Uterus (tissue), 2 donors: ENCODE data around the gene TRPV2.

Experiments
- POLR2A ChIP-seq, 2 donors: fragments of 450-650 bp; IDR thresholded peaks; one replicate each; pipeline ENCODE4 v1.6.1; 2016; ENCODE audit warnings: antibody characterized with exemption in 2 of 2, mild to moderate bottlenecking in 1 of 2, moderate library complexity in 1 of 2
- TF ChIP-seq, protein P1 (sequence below), 4 experiments: fragments of 200-600 bp in 2 of 4; fragments of 450-650 bp in 2 of 4; sonication (generic) in 2 of 4; IDR thresholded peaks; one replicate each; pipeline ENCODE4 v1.5.1; 2016 to 2019; ENCODE audit warnings: antibody characterized with exemption in 4 of 4, mild to moderate bottlenecking in 2 of 4, moderate library complexity in 1 of 4

DNA sequence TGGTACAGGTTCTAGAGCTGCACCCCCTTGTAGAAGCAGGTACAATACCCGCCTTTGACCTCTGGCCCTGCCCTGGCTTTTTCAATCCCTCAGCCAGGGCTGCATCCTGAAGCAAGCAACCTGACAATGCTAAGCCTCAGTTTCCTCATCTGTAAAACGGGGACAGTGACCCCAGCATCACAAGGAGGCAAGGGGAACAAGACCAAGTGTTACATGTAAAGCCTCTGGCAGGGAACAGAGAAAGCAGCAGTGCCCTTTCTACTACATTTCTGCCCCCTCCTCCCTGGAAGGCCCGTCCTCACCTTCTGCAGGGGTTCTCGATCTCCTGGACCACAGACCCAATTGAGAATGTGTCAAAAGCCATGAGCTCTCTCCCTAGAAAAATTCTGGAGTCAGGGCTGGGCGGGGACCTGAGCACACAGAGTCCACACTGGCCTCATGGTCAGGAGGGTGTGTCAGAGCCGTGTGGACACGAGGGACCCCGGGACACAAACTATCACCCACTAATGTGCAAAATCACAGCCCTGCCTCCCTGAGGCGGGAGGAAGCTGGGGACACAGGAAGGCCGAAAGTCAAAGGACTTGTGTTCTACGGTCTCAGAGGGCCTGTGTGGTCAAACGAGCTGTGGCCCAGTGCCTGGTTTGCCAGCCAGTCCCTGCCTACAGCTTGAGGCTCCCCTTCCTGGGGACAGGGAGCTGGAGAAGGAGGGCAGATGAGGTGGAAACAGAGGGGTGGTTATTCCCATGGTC lies 49.1 kb downstream of the TRPV2 start:
- TF ChIP-seq, protein P1, sequence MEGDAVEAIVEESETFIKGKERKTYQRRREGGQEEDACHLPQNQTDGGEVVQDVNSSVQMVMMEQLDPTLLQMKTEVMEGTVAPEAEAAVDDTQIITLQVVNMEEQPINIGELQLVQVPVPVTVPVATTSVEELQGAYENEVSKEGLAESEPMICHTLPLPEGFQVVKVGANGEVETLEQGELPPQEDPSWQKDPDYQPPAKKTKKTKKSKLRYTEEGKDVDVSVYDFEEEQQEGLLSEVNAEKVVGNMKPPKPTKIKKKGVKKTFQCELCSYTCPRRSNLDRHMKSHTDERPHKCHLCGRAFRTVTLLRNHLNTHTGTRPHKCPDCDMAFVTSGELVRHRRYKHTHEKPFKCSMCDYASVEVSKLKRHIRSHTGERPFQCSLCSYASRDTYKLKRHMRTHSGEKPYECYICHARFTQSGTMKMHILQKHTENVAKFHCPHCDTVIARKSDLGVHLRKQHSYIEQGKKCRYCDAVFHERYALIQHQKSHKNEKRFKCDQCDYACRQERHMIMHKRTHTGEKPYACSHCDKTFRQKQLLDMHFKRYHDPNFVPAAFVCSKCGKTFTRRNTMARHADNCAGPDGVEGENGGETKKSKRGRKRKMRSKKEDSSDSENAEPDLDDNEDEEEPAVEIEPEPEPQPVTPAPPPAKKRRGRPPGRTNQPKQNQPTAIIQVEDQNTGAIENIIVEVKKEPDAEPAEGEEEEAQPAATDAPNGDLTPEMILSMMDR (IDR thresholded peaks at IDR 0.05) = no peak
- no peak for TF ChIP-seq POLR2A (IDR thresholded peaks at IDR 0.05)
